Natural killer cell (primary cell): ENCODE measurements around the gene MYO7B. TPM values are rescaled to one million over a fixed set of nuclear protein-coding genes. Genes with fewer than 3 reads are reported as not detected.

Experiments
- ATAC-seq, 3 donors: fragments of 150-1000 bp in 2 of 3; fragments of 200-7000 bp in 1 of 3; cut with Tn5 transposase; 1 replicate in 1 of 3; 2 replicates in 2 of 3; pipeline ENCODE4 v1.10.0; 2021; ENCODE audit warnings: mild to moderate bottlenecking in 2 of 3, moderate library complexity in 2 of 3
- DNase-seq, 2 donors: peaks; one replicate each; pipeline versions ENCODE4 v3.0.0 to v3.0.0-alpha.2; 2013 to 2021; ENCODE audit warnings: mixed read lengths in 1 of 2
- H3K27ac ChIP-seq: one replicate; pipeline ENCODE4 v1.5.1; 2013; ENCODE audit warnings: mild to moderate bottlenecking, low read length
- H3K27me3 ChIP-seq: one replicate; pipeline ENCODE4 v1.6.1; 2013; ENCODE audit warnings: low read length; ENCODE audit not compliant: control insufficient read depth, insufficient read depth
- H3K36me3 ChIP-seq: one replicate; pipeline ENCODE4 v1.6.1; 2013; ENCODE audit warnings: low read length; ENCODE audit not compliant: control insufficient read depth, insufficient read depth
- H3K4me1 ChIP-seq: one replicate; pipeline ENCODE4 v1.6.1; 2013; ENCODE audit warnings: low read length; ENCODE audit not compliant: control insufficient read depth, insufficient read depth
- H3K4me3 ChIP-seq: one replicate; pipeline ENCODE4 v1.5.1; 2013; ENCODE audit warnings: low read length
- H3K9me3 ChIP-seq: one replicate; pipeline ENCODE4 v1.6.1; 2013; ENCODE audit warnings: low read length; ENCODE audit not compliant: control insufficient read depth, insufficient read depth
- H3K27ac Mint-ChIP-seq, 2 donors: one replicate each; pipeline ENCODE4 v1.8.0; 2022; ENCODE audit warnings: mild to moderate bottlenecking in 2 of 2, mixed read lengths in 2 of 2, moderate library complexity in 1 of 2
- H3K27me3 Mint-ChIP-seq, 2 donors: one replicate each; pipeline ENCODE4 v1.8.0; 2022; ENCODE audit warnings: low read depth in 2 of 2, mixed read lengths in 2 of 2
- H3K36me3 Mint-ChIP-seq: one replicate; pipeline ENCODE4 v1.8.0; 2022; ENCODE audit warnings: mixed read lengths
- H3K4me1 Mint-ChIP-seq, 2 donors: one replicate each; pipeline ENCODE4 v1.8.0; 2022; ENCODE audit warnings: mixed read lengths in 2 of 2
- H3K4me3 Mint-ChIP-seq: one replicate; pipeline ENCODE4 v1.8.0; 2022; ENCODE audit warnings: mild to moderate bottlenecking, moderate library complexity, mixed read lengths
- H3K9me3 Mint-ChIP-seq, 2 donors: one replicate each; pipeline ENCODE4 v1.8.0; 2022; ENCODE audit warnings: mixed read lengths in 2 of 2
- CTCF ChIP-seq: fragments of 200-600 bp; IDR thresholded peaks from one replicate; pipeline ENCODE4 v1.8.0; 2022; ENCODE audit warnings: antibody characterized with exemption
- WGBS: methylation state at CpG from one replicate; pipeline ENCODE4 v1.1.7; 2013; ENCODE audit warnings: missing lambda C conversion rate; ENCODE audit not compliant: insufficient coverage; 5-methylcytosine and 5-hydroxymethylcytosine counted together
- intact Hi-C: fragments of 100-400 bp; cut with micrococcal nuclease; formaldehyde crosslinking; loops from one replicate; pipeline ENCODE4 v1.14.2; 2022
- total RNA-seq, 4 donors: library from RNA; stranded (reverse); fragments of 120-200 nt in 1 of 4; gene quantifications; one replicate each; pipeline versions ENCODE4 v1.2.3 to v1.2.4, GENCODE V29; 2013 to 2022

MYO7B gene
- total RNA-seq, 3 donors from 2014 or later (not counting 1 experiment from before 2014, with no cell fraction given): 0.14 to 0.45 (median 0.25) TPM

GRCh38 chr2:127585270-127585807 lies 49.9 kb downstream of the MYO7B start:
- WGBS: 83% methylated on average over 5 of the region's 5 CpGs
- no peak overlapping the region for H3K27ac Mint-ChIP-seq
- Histone ChIP-seq H3K4me3 (no peak overlapping the region), H3K4me1 (peaks cover 3% of the 10 kb centered on the region), H3K27ac (no peak overlapping the region), H3K27me3 (no peaks in the 10 kb centered on the region), H3K36me3 (no peaks in the 10 kb centered on the region), H3K9me3 (no peaks in the 10 kb centered on the region)
- ATAC-seq (no peak), DNase-seq (no peak)
- no peaks in the 10 kb centered on the region for H3K9me3 Mint-ChIP-seq
- H3K36me3 Mint-ChIP-seq: no peaks in the 10 kb centered on the region
- TF ChIP-seq CTCF: no peak
- no peak overlapping the region for H3K4me3 Mint-ChIP-seq
- peaks cover 0 to 7% of the 10 kb centered on the region in 2 donors for H3K27me3 Mint-ChIP-seq
- intact Hi-C loops: no loop called here
- H3K4me1 Mint-ChIP-seq: peaks cover 0 to 4% of the 10 kb centered on the region in 2 donors

GRCh38 chr2:127586136-127586535 lies 50.7 kb downstream of the MYO7B start:
- Mint-ChIP-seq H3K27me3 (peaks cover 0 to 7% of the 10 kb centered on the region in 2 donors), H3K4me1 (no peaks in the 10 kb centered on the region), H3K27ac (no peak overlapping the region), H3K36me3 (no peaks in the 10 kb centered on the region), H3K4me3 (no peak overlapping the region), H3K9me3 (no peaks in the 10 kb centered on the region)
- 74% methylated on average over 6 of the region's 6 CpGs for WGBS
- no peak for TF ChIP-seq CTCF
- no peak overlapping the region for H3K4me3 ChIP-seq
- H3K27ac ChIP-seq: no peak overlapping the region
- H3K4me1 ChIP-seq: no peaks in the 10 kb centered on the region
- DNase-seq: no peak
- no peaks in the 10 kb centered on the region for H3K9me3 ChIP-seq
- no peak for ATAC-seq
- intact Hi-C loops: no loop called here
- H3K27me3 ChIP-seq: no peaks in the 10 kb centered on the region
- no peaks in the 10 kb centered on the region for H3K36me3 ChIP-seq

DNA sequence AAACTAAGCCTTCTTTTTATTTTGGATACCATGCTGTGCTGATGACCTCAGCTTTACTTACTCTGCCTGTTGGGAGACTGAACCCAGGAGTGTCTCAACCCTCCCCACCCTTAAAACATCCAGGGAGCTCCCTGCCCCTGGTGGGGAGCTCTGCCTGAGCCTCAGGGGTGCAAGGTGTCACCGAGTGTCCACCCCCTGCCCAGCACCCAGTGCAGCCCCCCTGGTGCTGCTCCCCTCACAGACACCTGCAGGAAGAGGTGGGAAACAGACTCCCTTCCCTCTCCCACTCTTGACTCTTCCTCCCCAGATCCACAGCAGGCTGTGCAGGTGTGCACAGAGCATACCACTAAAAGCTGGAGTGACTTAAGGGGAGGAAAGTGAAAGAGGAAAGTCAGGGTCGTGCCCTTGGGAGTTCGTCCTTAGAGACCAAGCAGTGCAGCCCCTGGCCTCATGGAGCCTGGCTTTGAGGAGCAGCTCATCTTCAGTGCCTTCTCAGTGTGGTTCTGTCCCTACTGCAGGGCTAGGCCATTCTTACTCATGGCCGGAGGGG lies 51.3 kb downstream of the MYO7B start:
- intact Hi-C loops: no loop called here
- DNase-seq (peak in 1 of 2 donors; percentile 8), ATAC-seq (no peak)
- WGBS: 83% methylated on average over 4 of the region's 4 CpGs
- no peak for TF ChIP-seq CTCF
- no peaks in the 10 kb centered on the region for H3K9me3 Mint-ChIP-seq
- no peak overlapping the region for H3K27ac Mint-ChIP-seq
- no peaks in the 10 kb centered on the region for H3K4me1 Mint-ChIP-seq
- H3K9me3 ChIP-seq: no peaks in the 10 kb centered on the region
- no peak overlapping the region for H3K4me3 ChIP-seq
- H3K36me3 Mint-ChIP-seq: no peaks in the 10 kb centered on the region
- peaks cover 0 to 7% of the 10 kb centered on the region in 2 donors for H3K27me3 Mint-ChIP-seq
- no peak overlapping the region for H3K4me3 Mint-ChIP-seq
- H3K4me1 ChIP-seq: no peaks in the 10 kb centered on the region
- no peaks in the 10 kb centered on the region for H3K36me3 ChIP-seq
- H3K27ac ChIP-seq: no peak overlapping the region
- H3K27me3 ChIP-seq: no peaks in the 10 kb centered on the region

DNA sequence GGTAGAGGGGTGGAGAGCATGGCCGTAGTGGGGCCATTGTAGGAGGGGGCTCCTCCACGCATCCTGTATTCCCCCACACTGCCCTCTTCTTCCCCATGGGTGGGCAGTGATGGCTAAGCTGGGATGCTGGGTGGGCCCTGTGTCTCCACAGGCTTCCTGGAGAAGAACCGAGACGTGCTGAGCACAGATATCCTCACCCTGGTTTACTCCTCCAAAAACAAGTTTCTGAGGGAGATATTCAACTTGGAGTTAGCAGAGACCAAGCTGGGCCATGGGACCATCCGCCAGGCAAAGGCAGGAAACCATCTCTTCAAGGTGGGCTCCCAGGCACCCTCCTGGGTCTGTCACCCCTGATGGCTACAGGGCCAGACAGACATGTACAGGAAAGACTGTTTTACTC lies 52.8 kb downstream of the MYO7B start:
- intact Hi-C loops: no loop called here
- no peaks in the 10 kb centered on the region for H3K4me1 Mint-ChIP-seq
- no peaks in the 10 kb centered on the region for H3K36me3 ChIP-seq
- H3K27ac Mint-ChIP-seq: no peak overlapping the region
- H3K4me3 ChIP-seq: no peak overlapping the region
- DNase-seq (peak in 1 of 2 donors; percentile 4), ATAC-seq (no peak)
- H3K4me1 ChIP-seq: no peaks in the 10 kb centered on the region
- peaks cover 0 to 7% of the 10 kb centered on the region in 2 donors for H3K27me3 Mint-ChIP-seq
- no peaks in the 10 kb centered on the region for H3K9me3 Mint-ChIP-seq
- H3K9me3 ChIP-seq: no peaks in the 10 kb centered on the region
- H3K4me3 Mint-ChIP-seq: no peak overlapping the region
- H3K27me3 ChIP-seq: no peaks in the 10 kb centered on the region
- no peak for TF ChIP-seq CTCF
- WGBS: 96% methylated on average over 2 of the region's 5 CpGs
- no peaks in the 10 kb centered on the region for H3K36me3 Mint-ChIP-seq
- no peak overlapping the region for H3K27ac ChIP-seq
